HG02588 (cell line): Measurements from ENCODE around the gene TM4SF18.

ENCODE experiments used
- ATAC-seq: cut with Tn5 transposase; IDR thresholded peaks from one replicate; pipeline ENCODE4 v1.9.1; 2021; ENCODE audit warnings: mild to moderate bottlenecking, moderate library complexity; ENCODE audit not compliant: unreplicated experiment

The TM4SF18 gene

GRCh38 chr3:149291178-149291577 is 42.3 kb downstream of the TM4SF18 start:
- ATAC-seq, result no peak

DNA sequence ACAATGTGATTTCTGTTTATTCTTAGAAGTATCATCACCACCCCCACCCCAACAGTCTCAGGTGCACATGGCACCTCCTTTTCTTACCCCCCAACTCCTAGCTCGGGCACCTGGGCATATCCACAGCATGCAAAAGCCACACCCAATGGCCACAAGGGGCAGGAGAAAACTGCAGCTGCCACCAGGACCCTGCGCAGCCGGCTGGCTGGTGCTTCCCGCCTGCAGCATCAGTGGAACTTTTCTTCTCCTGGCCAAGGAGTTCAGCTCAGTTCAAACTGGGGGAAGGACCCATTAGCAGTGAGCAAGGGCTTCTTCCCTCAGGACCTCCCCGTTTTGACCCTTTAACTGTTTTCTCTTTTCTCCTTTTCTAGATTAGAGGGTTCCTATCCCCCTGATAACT is 44.8 kb downstream of the TM4SF18 start:
- ATAC-seq, result no peak

DNA sequence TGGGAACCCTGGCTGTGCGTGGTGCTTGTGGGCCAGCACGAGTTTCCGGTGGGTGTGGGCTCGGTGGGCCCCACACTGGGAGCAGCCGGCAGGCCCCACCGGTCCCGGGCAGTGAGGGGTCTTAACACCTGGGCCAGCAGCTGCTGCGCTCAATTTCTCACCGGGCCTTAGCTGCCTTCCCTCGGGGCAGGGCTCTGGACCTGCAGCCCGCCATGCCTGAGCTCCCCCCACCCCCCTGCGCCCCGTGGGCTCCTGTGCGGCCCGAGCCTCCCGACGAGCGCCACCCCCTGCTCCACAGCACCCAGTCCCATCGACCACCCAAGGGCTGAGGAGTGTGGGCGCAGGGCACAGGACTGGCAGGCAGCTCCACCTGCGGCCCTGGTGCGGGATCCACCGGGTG is 49.4 kb downstream of the TM4SF18 start:
- no peak for ATAC-seq

DNA sequence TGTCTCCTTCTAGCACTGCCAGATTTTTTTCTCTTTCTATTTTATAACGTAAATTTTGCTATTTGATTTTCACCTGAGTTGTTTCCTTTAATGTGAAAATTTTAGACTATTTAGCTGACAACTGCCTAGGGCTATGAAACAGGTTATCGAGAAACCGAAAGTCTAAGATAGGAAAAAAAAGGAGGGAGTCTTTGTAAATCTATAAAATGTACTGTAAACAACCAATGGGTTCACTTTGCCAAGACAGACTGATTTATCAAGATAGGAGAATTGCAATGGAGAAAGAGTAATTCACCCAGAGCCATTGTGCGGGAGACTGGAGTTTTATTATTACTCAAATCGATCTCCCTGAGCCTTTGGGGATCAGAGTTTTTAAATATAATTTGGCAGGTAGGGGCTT is 50.0 kb downstream of the TM4SF18 start:
- no peak for ATAC-seq

DNA sequence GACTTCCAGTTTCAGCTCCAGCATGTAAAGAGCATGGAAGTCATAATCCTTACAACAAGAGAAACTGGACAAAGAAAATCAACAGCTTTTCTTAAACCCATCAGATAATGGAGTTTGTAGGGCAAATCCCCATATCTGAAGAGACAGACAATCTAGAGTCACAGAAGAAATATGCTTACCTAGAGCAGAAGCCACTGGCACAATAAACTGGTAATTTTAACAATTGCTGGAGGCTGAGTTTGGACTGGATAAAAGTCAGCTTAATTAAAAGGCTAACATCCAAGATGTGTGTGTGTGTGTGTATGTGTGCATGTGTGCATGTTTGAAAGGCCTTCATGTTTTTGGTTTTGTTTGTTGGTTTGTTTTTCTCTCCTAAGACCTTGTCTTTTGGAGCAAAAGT is 50.6 kb downstream of the TM4SF18 start:
- no peak for ATAC-seq

DNA sequence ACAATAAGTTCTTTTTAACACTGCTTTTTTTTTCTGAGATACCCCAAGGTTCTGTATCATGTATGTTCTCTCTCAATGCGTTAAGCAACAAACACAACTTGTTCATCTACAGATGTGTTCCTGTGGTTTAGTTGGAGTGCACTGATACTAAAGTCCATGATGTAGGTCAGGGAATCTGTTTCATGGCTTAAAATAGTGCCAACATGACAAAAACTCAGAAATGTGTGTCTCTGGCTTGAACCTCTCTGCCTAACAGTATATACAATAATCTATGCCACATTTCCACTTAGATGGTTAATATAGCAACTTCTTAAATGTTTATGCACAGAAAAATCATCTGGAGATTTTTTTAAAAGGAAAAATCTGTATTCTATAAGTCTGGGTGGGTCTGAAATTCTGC is 51.1 kb downstream of the TM4SF18 start:
- no peak for ATAC-seq

DNA sequence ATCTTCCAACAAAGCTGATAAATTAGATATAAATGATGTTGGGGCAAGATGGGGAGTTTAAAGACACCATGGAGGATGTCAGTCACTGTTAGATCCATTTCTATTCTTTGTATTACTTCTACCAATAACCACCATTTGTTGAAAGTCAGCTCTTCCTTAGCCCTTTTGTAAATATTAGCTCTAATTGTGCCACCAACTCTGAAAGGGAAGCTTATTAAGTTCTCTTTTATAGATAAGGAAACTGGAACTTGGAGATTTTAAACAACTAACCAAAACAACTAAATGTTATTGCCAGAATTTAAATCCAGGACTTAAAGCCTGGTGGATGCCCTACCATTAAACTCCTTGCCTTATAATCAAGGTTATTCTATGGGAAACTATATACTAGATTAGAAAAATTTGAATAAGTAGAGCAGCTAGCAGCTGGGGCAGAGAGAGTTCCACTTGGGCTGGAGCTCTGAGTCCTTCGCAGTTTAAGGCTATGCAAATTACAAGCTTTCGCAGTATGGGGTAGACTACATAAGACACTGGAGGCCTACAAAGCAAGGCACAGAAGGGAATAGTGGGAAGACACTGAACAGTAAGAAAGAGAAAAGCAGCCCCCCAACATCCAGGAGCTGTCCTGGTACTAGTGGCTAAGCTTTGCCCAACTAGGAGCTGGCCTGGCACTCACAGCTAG is 52.6 kb downstream of the TM4SF18 start:
- ATAC-seq, result peak; percentile 67

DNA sequence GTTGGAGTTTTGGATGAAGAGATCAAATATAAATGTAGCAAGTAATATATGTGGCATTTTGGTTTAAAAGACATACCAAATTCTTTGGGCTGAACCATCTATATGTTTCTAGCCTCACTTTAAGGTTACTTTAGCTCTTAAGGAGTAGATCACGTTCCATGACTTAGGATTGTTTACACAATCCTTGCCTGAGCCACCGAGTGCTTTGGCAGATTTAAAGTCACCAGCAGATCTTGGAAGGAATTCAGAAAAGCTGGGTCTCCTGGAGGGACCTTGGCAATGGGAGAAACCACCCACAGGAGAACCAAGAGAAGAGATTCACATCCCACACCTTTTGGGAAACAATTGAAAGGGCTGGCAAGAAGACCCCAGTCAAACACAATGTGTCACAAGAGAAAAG is 54.5 kb downstream of the TM4SF18 start:
- ATAC-seq, result no peak

DNA sequence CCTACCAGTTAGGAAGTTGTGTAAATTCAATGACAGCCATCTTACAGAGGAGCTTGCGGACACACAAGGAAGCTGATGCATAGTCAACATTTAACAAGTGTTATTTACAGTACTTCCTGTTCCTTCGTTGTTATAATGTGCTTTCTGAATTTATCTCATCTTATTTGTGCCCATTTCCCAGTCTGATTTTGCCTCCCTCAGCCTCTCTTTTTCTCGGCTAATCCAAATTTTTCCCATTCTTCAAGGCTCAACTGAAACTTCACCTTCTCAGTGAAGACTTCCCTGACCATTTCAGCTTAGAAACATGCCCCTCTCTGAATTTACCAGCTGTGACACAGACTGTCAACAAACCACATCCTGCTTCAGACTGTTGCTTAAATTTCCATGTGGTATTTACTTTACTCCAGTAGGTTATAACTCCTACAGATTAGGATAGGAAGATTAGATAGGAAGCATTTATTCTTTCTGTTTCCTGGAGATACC is 56.1 kb downstream of the TM4SF18 start:
- ATAC-seq, result peak; percentile 60

GRCh38 chr3:149276619-149277018 is 56.8 kb downstream of the TM4SF18 start:
- no peak for ATAC-seq

- no peak for ATAC-seq
Observed at GRCh38 chr3:149274220-149274619, 59.2 kb downstream of the TM4SF18 start.

DNA sequence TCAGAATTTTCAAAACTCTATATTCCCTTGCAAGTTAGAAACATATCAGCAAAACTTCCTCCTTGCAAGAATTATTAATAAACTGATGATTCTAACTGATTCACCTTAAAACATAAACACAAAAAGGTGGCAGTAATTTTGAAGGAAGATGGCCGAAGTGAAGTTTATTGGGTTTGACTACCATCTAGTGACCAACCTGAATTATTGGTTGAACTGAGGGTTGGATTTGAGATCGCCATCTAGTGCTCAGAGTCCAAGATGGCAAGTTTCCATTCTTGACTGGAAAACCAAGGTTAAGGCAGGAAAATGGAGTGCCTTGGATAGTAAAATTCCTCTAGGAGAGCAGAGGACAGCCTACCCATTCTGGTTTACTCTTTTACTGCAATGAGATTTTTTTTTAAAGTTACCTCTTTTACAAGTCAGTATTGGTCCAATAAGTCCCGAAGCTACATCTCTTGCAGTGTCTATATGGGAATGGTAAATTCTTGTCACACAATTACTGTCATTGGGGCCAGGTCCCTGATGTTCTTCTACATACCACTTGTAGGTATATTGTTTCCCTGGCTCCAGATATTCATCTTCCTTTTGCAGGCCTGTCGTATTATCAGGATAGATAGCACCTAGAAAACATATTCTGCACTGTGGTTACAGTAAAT is 60.2 kb downstream of the TM4SF18 start:
- peak; percentile 72 for ATAC-seq

DNA sequence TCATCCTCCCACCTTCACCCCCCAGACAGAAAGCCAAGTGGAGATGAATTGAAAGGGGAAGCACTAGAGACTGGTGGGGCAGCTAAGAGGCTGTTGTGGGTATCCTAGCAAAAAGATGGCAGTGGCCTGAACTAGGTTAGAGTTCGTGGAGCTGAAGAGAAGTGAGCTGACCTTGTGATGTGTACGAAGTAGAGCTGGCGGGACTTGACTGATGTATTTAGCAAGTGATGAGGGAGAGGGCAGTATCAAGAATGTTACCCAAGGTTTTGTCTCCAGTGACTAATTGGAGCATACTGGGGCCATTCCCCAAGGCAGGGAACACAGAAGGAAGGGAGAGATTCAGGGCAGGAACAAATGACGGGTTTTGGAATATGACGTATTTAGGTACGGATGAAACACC is 61.8 kb downstream of the TM4SF18 start:
- no peak for ATAC-seq

GRCh38 chr3:149270180-149270579 is 63.3 kb downstream of the TM4SF18 start:
- ATAC-seq, result no peak

DNA sequence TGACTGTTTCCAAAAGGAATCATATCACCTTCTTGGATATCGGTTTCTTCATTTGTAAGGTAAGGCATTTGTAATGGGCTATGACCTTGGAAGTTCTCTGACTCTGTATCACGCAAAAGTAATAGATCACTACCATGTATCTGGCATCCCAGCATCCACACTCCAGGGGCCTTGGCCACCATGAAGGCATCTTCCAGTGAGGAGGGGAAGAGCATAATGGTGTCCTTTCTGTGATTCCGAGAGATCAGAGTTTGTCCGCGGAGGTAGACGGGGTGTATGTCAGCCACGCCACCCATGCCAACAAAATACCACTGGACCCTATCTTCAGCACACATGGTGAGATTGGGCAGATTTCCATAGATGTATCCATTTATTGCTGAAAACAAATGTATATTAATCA is 63.7 kb downstream of the TM4SF18 start:
- no peak for ATAC-seq
